ENCODE data around the gene LIM2.

The LIM2 gene, protein sequence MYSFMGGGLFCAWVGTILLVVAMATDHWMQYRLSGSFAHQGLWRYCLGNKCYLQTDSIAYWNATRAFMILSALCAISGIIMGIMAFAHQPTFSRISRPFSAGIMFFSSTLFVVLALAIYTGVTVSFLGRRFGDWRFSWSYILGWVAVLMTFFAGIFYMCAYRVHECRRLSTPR

DNA sequence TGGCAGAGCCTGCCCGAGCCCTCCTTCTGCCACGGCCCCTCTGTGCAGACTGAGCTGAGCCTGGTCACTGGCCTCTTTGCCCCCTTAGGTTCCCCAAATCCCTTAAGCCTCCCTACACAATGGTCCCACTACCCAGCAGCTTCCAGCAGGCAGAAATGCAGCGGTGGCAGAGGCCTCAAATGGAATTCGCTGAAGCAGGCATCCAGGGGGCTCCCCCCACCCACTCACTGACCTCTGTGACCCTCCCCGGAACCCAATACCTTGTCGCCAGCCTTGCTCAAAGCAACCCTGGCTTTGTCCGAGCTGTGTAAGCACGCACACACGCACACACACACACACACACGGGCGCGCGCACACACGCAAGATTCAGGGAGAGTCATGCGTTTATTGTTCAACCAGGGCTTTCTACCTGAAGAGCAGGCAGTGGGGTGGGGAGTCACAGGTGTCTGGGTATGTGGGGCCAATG, at the start of gene LIM2:
LIM2 (minus strand) TSS at position 51 of the 466 bp plus-strand sequence. CDS start 531 bp downstream, outside the sequence.
- no peak for DNase-seq (ENCODE audit: low read depth, low spot score)
- TF ChIP-seq YY1 (IDR thresholded peaks at IDR 0.05; ENCODE audit: insufficient read depth, insufficient read length): no peak
- TF ChIP-seq ZNF274 (IDR thresholded peaks at IDR 0.05; ENCODE audit: low read depth, low read length): no peak
- no peak for TF ChIP-seq SUZ12 (IDR thresholded peaks at IDR 0.05; ENCODE audit: extremely low read depth, insufficient read depth, insufficient read length)
- Histone ChIP-seq H3K4me1 (ENCODE audit: insufficient read depth, insufficient read length) (no peaks in the 10 kb centered on the region), H3K9me3 (ENCODE audit: insufficient read depth, low read length) (no peaks in the 10 kb centered on the region), H3K27me3 (ENCODE audit: insufficient read depth, insufficient read length) (no peaks in the 10 kb centered on the region), H3K36me3 (ENCODE audit: insufficient read depth, insufficient read length, low read length) (no peaks in the 10 kb centered on the region), H3K9ac (ENCODE audit: insufficient read length, low read depth) (no peak within 1 kb of the TSS), H3K4me3 (ENCODE audit: insufficient read length, low read depth) (no peak within 1 kb of the TSS)

DNA sequence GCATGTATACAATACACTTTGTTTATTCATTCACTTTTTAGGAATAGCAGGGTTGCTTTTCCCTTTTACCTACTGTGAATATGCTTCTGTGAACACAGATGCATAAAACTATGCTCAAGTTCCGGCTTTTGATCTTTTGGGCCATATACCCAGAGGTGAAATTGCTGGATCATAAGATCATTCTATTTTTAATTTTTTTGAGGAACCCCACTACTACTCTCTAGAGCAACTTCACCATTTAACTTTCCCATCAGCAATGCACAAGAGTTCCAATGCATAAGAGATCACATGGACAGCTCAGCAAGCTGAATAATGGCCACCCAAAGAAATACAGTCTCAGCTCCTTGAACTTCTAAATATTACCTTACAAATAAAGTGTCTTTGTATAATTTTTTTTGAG, 46.7 kb upstream of the LIM2 start:
- no peak for DNase-seq (ENCODE audit: low read depth, low spot score)
- Histone ChIP-seq H3K4me3 (ENCODE audit: insufficient read length, low read depth) (no peak overlapping the region), H3K9ac (ENCODE audit: insufficient read length, low read depth) (no peak overlapping the region), H3K4me1 (ENCODE audit: insufficient read depth, insufficient read length) (no peaks in the 10 kb centered on the region), H3K27me3 (ENCODE audit: insufficient read depth, insufficient read length) (no peaks in the 10 kb centered on the region), H3K36me3 (ENCODE audit: insufficient read depth, insufficient read length, low read length) (no peaks in the 10 kb centered on the region), H3K9me3 (ENCODE audit: insufficient read depth, low read length) (no peaks in the 10 kb centered on the region)
- TF ChIP-seq ZNF274 (IDR thresholded peaks at IDR 0.05; ENCODE audit: low read depth, low read length) (no peak), SUZ12 (IDR thresholded peaks at IDR 0.05; ENCODE audit: extremely low read depth, insufficient read depth, insufficient read length) (no peak), YY1 (IDR thresholded peaks at IDR 0.05; ENCODE audit: insufficient read depth, insufficient read length) (no peak)

DNA sequence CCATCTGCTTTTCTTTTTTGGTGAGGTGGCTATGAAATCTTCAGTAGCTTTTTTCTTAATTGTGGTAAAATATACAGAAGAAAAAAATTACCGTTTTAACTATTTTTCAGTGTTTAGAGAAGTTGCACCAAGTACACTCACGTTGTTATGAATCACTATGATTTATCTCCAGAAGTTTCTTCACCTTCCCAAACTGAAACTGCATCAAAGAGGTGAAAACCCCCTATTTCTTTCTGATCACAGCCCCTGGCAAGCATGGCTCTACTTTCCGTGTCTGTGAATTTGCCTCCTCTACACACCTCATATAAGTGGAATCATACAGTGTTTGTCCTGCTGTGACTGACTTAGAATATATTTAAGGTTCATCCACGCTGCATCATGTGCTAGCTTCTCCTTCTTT, 45.3 kb upstream of the LIM2 start:
- no peak overlapping the region for H3K4me3 ChIP-seq (ENCODE audit: insufficient read length, low read depth)
- TF ChIP-seq ZNF274 (IDR thresholded peaks at IDR 0.05; ENCODE audit: low read depth, low read length): no peak
- TF ChIP-seq YY1 (IDR thresholded peaks at IDR 0.05; ENCODE audit: insufficient read depth, insufficient read length): no peak
- TF ChIP-seq SUZ12 (IDR thresholded peaks at IDR 0.05; ENCODE audit: extremely low read depth, insufficient read depth, insufficient read length): no peak
- H3K27me3 ChIP-seq (ENCODE audit: insufficient read depth, insufficient read length): peaks cover 8% of the 10 kb centered on the region
- no peaks in the 10 kb centered on the region for H3K4me1 ChIP-seq (ENCODE audit: insufficient read depth, insufficient read length)
- no peak overlapping the region for H3K9ac ChIP-seq (ENCODE audit: insufficient read length, low read depth)
- H3K9me3 ChIP-seq (ENCODE audit: insufficient read depth, low read length): no peaks in the 10 kb centered on the region
- H3K36me3 ChIP-seq (ENCODE audit: insufficient read depth, insufficient read length, low read length): no peaks in the 10 kb centered on the region
- DNase-seq (ENCODE audit: low read depth, low spot score): no peak

DNA sequence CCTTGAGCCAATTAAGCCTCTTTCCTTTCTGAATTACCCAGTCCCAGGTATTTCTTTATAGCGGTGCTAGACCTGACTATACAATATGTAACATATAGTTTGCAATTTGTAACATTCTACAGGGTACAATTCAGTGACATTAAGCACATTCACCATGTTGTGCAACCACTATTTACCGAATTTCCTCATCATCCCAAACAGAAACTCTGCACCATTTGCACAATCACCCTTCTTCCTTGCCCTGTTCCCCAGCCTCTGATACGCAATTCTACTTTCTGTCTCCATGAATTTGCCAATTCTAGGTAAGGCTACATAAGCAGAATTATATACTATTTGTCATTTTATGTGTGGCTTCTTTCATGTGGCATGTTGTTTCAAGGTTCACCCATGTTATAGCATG, 43.4 kb upstream of the LIM2 start:
- TF ChIP-seq YY1 (IDR thresholded peaks at IDR 0.05; ENCODE audit: insufficient read depth, insufficient read length) (no peak), ZNF274 (IDR thresholded peaks at IDR 0.05; ENCODE audit: low read depth, low read length) (no peak), SUZ12 (IDR thresholded peaks at IDR 0.05; ENCODE audit: extremely low read depth, insufficient read depth, insufficient read length) (no peak)
- DNase-seq (ENCODE audit: low read depth, low spot score): no peak
- Histone ChIP-seq H3K4me3 (ENCODE audit: insufficient read length, low read depth) (no peak overlapping the region), H3K27me3 (ENCODE audit: insufficient read depth, insufficient read length) (peaks cover 8% of the 10 kb centered on the region), H3K9me3 (ENCODE audit: insufficient read depth, low read length) (no peaks in the 10 kb centered on the region), H3K36me3 (ENCODE audit: insufficient read depth, insufficient read length, low read length) (no peaks in the 10 kb centered on the region), H3K4me1 (ENCODE audit: insufficient read depth, insufficient read length) (no peaks in the 10 kb centered on the region), H3K9ac (ENCODE audit: insufficient read length, low read depth) (no peak overlapping the region)

DNA sequence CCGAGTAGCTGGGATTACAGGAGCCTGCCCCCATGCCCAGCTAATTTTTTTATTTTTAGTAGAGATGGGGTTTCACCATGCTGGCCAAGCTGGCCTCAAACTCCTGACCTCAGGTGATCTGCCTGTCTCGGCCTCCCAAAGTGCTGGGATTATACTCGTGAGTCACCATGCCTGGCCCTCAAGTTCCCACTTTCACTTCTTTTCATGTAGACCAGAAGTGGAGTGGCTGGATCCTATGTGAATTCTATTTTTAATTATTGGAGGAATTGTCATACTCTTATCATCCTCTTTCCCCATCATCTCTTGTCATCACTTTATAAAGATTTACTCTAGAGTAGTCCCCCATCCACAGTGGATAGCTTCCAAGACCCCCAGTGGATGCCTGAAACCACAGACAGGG, 42.4 kb upstream of the LIM2 start:
- no peaks in the 10 kb centered on the region for H3K36me3 ChIP-seq (ENCODE audit: insufficient read depth, insufficient read length, low read length)
- no peaks in the 10 kb centered on the region for H3K4me1 ChIP-seq (ENCODE audit: insufficient read depth, insufficient read length)
- TF ChIP-seq ZNF274 (IDR thresholded peaks at IDR 0.05; ENCODE audit: low read depth, low read length) (no peak), YY1 (IDR thresholded peaks at IDR 0.05; ENCODE audit: insufficient read depth, insufficient read length) (no peak), SUZ12 (IDR thresholded peaks at IDR 0.05; ENCODE audit: extremely low read depth, insufficient read depth, insufficient read length) (no peak)
- DNase-seq (ENCODE audit: low read depth, low spot score): no peak
- no peak overlapping the region for H3K9ac ChIP-seq (ENCODE audit: insufficient read length, low read depth)
- H3K27me3 ChIP-seq (ENCODE audit: insufficient read depth, insufficient read length): peaks cover 8% of the 10 kb centered on the region
- H3K4me3 ChIP-seq (ENCODE audit: insufficient read length, low read depth): no peak overlapping the region
- no peaks in the 10 kb centered on the region for H3K9me3 ChIP-seq (ENCODE audit: insufficient read depth, low read length)

DNA sequence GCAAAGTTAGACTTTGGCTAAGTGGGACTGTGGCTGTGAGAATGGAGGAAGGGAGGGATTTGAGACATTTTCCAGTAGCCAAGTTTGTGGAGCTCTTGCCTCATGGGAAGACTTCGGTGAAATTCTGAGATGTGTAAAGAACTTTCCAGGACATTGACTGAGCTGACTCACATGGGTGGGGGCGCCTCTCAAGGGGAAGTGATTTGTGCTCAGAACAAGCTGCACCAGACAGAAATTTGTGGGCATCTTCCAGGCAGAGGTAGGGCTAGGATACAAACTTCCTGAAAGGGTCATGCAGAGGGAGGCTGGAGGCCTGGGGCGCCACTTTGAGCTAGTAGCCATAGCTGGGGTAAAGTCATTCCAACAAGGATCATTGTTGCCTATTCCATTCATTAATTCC, 39.4 kb upstream of the LIM2 start:
- Histone ChIP-seq H3K27me3 (ENCODE audit: insufficient read depth, insufficient read length) (peaks cover 8% of the 10 kb centered on the region), H3K36me3 (ENCODE audit: insufficient read depth, insufficient read length, low read length) (no peaks in the 10 kb centered on the region), H3K9ac (ENCODE audit: insufficient read length, low read depth) (no peak overlapping the region), H3K9me3 (ENCODE audit: insufficient read depth, low read length) (no peaks in the 10 kb centered on the region), H3K4me3 (ENCODE audit: insufficient read length, low read depth) (no peak overlapping the region), H3K4me1 (ENCODE audit: insufficient read depth, insufficient read length) (no peaks in the 10 kb centered on the region)
- TF ChIP-seq SUZ12 (IDR thresholded peaks at IDR 0.05; ENCODE audit: extremely low read depth, insufficient read depth, insufficient read length): no peak
- TF ChIP-seq ZNF274 (IDR thresholded peaks at IDR 0.05; ENCODE audit: low read depth, low read length): no peak
- no peak for TF ChIP-seq YY1 (IDR thresholded peaks at IDR 0.05; ENCODE audit: insufficient read depth, insufficient read length)
- no peak for DNase-seq (ENCODE audit: low read depth, low spot score)

DNA sequence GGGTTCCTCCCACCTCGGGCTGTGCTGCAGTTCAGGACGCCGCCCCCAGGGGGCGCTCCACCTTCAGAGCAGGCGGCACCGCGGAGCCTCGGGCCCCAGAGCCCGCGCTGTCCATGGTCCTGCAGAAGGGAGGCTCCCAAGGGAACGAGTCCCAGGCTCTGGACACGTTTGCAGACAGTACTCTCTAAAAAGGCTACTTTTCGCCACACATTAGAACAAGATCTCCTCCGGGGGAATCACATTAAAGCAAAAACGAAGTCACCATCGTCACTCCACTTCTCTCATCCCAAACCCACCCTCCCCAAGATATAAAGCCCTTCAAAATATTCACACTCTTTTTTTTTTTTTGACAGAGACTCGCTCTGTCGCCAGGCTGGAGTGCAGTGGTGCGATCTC, 34.3 kb upstream of the LIM2 start:
- Histone ChIP-seq H3K36me3 (ENCODE audit: insufficient read depth, insufficient read length, low read length) (no peaks in the 10 kb centered on the region), H3K9me3 (ENCODE audit: insufficient read depth, low read length) (no peaks in the 10 kb centered on the region), H3K27me3 (ENCODE audit: insufficient read depth, insufficient read length) (peaks cover 8% of the 10 kb centered on the region), H3K9ac (ENCODE audit: insufficient read length, low read depth) (no peak overlapping the region), H3K4me1 (ENCODE audit: insufficient read depth, insufficient read length) (peaks cover 3% of the 10 kb centered on the region), H3K4me3 (ENCODE audit: insufficient read length, low read depth) (peak overlapping the region; percentile 37)
- peak; percentile 72 for DNase-seq (ENCODE audit: low read depth, low spot score)
- TF ChIP-seq ZNF274 (IDR thresholded peaks at IDR 0.05; ENCODE audit: low read depth, low read length) (no peak), SUZ12 (IDR thresholded peaks at IDR 0.05; ENCODE audit: extremely low read depth, insufficient read depth, insufficient read length) (no peak), YY1 (IDR thresholded peaks at IDR 0.05; ENCODE audit: insufficient read depth, insufficient read length) (no peak)
